ENCODE measurements around the gene CECR2. TPM values are rescaled to one million over a fixed set of nuclear protein-coding genes. Genes with fewer than 3 reads are reported as not detected.
"Not testable (repeated sequence)": the region's sequence is repeated elsewhere in the genome, so short reads cannot be mapped to it uniquely, and the experiment has no call there.

The CECR2 gene
- total RNA-seq, 1 donor from 2014 or later: 5.5 TPM

DNA sequence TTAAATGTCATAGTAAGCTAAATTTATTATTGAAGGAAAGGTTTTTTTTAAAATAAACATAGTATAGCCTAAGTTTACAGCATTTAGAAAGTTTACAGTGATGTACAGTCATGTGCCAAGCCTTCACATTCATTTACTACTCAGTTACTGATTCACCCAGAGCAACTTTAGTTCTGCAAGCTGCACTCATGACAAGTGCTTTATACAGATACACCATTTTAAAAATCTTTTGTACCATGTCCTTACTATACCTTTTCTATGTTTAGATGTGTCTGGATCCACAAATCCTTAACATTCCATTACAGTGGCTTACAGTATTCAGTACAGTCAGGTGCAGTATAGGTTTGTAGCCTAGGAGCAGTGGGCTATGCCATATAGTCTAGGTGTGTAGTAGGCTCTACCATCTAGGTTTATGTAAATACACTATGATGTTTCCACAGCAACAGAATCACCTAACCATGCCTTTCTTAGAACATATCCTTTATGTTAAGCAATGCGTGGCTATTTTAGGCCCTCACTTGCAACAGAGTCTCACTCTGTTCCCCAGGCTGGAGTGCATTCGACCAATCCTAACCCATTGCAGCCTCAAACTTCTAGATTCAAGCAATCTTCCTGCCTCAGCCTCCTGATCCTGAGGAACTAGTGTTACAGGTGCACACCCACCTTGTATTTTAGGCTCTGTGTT lies 114.6 kb downstream of the CECR2 start:
- ATAC-seq (ENCODE audit: poor library complexity) (peak; percentile 94), DNase-seq (no peak)
- intact Hi-C loops (cut with DNase I): loop anchor here (10.0 kb wide), 1 partner anchor 109 kb away; no protein-coding TSS in a partner anchor

DNA sequence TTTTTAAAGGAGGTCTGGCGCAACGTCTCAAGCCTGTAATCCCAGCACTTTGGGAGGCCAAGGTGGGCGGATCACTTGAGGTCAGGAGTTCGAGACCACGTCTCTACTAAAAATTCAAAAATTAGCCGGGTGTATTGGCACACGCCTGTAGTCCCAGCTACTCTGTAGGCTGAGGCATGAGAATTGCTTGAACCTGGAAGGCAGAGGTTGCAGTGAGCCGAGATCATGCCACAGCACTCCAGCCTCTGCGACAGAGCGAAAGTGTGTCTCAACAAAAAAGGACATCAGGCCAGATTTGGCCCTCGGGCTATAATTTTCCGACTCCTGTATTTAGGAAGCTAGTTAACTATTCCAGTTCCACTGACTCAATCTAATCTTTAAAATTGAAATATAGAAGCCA lies 115.3 kb downstream of the CECR2 start:
- peak; percentile 60 for ATAC-seq (ENCODE audit: poor library complexity)
- DNase-seq: no peak
- intact Hi-C loops (cut with DNase I): loop anchor here (10.0 kb wide), 1 partner anchor 110 kb away; no protein-coding TSS in a partner anchor

DNA sequence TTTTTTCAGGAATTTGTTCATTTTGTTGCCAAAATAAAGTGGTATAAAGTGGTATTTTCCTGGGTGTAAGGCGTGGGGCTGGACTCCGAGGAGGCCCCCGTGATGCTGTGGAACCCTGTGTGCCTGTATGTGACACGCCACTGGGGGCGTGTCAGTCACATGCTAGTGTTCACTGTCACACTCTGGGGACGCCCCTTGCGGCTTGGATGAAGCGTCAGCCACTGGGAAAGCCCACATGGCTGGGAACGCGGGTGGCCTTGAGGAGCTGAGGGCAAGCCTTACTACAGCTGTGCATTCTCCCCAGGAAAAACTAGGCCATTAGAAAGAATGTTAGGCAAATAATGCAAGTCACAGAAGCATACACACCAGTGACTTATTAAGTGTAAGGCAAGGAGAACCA lies 117.1 kb downstream of the CECR2 start:
- no peak for DNase-seq
- intact Hi-C loops (cut with DNase I): loop anchor here (10.0 kb wide), 1 partner anchor 112 kb away; no protein-coding TSS in a partner anchor
- ATAC-seq (ENCODE audit: poor library complexity): no peak

DNA sequence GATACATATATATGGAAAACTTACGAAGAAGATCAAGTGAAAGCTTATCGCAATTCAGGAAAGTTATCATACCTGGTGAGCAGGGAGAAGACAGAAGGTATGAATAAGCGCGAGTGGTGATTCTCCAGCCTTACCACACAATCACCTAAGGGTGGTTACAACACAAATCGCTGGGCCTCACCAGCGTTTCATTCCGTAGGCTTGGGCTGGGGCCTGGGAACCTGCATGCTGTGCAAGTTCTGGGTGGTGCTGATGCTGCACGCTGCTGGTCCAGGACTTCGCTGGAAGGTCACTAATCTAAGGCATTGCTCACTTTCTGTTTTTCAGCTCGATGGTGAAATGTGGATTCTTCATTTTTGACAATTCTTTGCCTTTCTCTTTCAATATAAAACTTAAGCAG lies 117.5 kb downstream of the CECR2 start:
- DNase-seq (no peak), ATAC-seq (ENCODE audit: poor library complexity) (no peak)
- intact Hi-C loops (cut with DNase I): loop anchor here (10.0 kb wide), 1 partner anchor 112 kb away; no protein-coding TSS in a partner anchor

DNA sequence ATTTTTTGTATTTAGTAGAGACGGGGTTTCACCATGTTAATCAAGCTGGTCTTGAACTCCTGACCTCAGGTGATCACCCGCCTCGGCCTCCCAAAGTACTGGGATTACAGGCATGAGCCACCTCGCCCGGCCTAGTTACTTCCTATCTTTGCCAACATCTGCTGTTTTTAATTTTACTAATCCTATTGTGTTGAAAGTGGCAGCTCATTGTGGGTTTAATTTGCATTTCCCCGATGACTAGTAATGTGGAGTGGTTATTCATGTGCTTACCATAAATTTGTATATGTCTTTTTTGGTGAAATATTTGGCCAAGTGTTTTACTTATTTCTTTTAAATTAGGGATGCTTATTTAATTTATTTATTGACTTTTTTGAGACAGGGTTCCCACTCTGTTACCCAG lies 119.8 kb downstream of the CECR2 start:
- no peak for ATAC-seq (ENCODE audit: poor library complexity)
- intact Hi-C loops (cut with DNase I): loop anchor here (10.0 kb wide), 1 partner anchor 114 kb away; no protein-coding TSS in a partner anchor
- DNase-seq: no peak

DNA sequence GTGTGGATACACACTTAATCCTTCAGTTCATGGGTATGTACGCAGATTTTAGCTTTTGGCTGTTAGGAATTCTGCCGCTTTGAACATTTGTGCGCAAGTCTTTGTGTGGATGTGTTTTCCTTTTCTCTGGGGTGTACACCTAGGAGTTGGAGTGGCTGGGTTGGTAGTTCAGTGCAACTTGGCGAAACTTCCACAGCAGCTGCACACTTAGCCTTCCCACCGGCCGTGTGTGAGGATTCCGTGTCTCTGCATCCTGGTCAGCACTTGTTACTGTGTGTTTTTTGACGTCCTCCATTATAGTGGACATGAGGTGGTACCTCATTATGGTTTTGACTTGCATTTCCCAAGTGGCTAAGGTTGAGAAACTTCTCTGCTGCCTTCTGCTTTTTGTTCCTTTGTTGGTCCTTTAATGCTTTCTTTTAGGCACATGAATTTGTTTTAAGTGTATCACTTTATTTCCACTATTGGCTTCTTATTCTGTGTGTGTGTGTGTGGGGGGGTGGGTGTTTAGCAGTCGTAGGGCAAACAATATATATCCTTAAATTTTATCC lies 121.9 kb downstream of the CECR2 start:
- intact Hi-C loops (cut with DNase I): no loop called here
- ATAC-seq (ENCODE audit: poor library complexity) (peak; percentile 11), DNase-seq (no peak)

DNA sequence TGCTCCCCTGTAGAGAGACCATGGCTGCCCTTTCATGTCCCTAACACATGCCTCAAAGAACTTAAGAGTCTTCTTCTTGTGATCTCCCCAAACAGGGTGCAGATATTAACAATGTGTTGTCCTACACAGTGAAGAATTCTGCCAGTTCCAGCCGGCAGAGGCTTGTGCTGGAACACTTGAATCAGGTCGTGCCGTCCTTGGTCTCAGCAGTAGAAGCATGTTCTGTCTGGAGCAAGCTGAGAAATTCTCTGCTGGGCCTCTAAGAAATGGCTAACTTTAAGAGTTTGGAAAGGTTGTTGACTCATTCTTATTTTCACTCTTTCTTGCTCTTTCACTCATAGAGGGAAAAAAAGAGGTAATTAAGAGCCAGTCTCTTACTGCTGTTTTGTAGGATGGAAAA lies 123.0 kb downstream of the CECR2 start:
- peak; percentile 50 for DNase-seq
- ATAC-seq (ENCODE audit: poor library complexity): peak; percentile 89
- intact Hi-C loops (cut with DNase I): no loop called here

DNA sequence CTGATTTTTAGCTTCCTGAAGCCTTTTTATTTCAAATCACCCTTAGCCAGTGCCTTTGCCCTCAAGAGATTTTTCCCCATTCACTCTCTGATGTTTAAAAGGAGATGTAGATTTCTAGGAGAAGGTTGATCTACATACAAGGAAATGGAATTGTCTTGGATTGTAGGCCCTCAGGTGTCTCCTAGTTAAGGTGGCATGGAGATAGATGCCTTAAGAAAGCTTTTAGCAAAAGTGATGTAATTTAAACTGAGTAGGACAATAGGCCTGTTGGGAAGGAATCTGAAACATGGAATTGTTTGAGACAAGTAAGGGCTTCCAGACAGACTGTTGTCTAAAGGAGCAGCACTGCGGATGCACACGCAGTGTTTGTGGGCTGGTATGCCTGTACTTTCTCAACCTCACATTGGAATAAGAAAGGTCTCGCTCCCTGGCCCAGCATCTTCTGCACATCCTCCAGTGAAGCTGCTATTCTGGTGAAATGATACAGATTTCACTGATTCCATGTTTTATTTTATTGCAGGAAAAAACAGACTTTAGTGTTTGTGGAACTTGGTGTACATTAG lies 124.2 kb downstream of the CECR2 start:
- DNase-seq: no peak
- no peak for ATAC-seq (ENCODE audit: poor library complexity)
- intact Hi-C loops (cut with DNase I): no loop called here

DNA sequence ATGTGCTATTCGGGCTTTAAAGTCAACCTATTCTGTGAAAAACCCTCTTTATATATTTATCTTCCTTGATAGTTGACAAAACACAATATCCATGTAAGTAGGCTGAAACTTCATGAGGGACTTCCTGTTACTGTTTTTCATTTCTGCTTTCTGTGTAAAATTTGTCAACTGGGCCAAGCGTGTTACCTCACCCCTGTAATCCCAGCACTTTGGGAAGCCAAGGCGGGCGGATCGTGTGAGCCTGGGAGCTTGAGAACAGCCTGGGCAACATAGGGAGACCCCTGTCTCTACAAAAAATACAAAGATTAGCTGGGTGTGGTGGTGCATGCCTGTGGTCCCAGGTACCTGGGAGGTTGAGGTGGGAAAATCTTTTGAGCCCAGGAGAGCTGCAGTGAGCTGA lies 127.6 kb downstream of the CECR2 start:
- DNase-seq: no peak
- intact Hi-C loops (cut with DNase I): no loop called here
- no peak for ATAC-seq (ENCODE audit: poor library complexity)

DNA sequence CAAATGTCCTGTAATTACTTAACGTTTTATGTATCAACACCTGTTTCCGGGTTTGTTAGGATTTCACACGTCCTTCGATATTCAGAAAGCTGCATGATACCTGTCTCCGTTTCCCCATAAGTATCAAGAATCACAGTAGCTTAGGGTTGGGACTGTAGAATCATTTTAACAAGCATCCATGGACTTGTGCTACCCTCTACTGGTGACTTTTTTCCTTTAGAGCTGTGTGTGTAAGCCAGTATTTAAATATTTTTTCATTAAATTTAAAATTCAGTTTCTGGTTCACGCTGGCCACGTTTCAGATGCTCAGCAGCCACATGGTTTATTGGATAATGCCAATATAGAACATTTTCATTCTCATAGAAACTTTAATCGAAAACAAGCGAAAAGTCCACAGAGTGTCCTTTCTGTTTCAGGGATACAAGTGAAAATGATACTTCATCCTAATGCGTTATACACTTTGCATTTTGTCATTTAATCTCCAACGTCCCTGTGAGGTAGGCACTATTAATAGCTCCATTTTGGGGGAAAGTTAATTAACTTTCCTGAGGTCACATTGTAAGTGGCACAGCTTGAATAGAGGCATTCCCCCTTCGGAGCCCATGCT lies 132.5 kb downstream of the CECR2 start:
- peak; percentile 93 for ATAC-seq (ENCODE audit: poor library complexity)
- intact Hi-C loops (cut with DNase I): loop anchor here (5.0 to 10.0 kb wide), 4 partner anchors 134 to 417 kb away; partner anchors contain the start of genes CECR2 and IL17RA
- no peak for DNase-seq

DNA sequence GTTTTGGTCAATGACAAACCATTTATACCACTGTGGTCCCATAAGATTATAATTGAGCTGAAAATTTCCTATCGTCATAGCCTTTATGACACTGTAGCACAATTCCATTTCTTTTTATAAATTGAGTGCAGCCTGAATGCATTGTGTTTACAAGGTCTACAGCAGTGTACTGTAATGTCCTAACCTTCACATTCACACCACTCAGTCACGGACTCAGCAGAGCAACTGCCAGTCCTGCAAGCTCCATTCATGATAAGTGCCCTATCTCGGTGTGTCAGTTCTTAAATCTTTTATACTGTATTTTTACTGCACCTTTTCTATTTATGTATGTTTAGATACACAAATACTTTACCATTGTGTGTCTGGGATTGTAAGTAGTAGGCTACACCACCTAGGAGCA lies 138.8 kb downstream of the CECR2 start:
- intact Hi-C loops (cut with DNase I): loop anchor here (10.0 kb wide), 2 partner anchors 333 to 423 kb away; partner anchors contain the start of gene IL17RA

DNA sequence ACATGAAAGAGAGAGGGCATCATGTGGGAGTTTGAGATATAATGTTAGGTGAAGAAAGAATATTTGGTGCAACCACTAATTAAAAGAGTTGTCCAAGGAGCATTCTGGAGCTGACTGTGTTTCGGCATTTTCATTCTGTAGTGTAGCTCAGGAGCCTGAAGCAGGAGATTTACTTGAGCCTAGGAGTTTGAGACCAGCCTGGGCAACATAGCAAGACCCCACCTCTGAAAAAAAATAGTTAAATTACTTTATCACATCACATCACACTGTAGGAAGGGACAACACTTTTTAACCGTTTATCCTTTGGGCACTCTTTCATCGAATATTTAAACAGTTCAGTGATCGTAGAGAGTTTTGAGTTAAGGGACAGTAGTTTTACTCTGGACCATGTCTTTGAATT lies 143.7 kb downstream of the CECR2 start:
- ATAC-seq (ENCODE audit: poor library complexity) (no peak), DNase-seq (no peak)
- intact Hi-C loops (cut with DNase I): no loop called here

More for the DNA sequence above, 138.8 kb downstream of the CECR2 start:
- DNase-seq: no peak
- ATAC-seq (ENCODE audit: poor library complexity): peak; percentile 62

DNA sequence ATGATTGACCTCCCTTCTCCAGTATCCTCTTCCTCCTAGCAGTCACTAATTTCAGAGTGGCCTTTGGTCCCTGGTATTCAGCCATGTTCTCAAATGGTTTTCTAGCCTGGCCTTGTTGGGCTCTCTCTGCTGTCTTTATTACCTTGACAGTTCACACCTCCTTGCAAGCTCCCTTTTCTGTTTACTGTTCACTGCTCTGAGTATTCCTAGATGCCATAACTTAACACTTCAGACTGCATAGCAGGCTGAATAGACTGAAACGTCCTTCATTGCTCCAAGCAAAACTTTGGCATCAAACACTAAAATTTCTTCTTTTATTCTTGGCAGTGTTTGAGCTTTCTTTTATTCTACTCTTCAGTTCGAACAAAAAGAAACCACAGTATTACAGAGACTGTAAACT lies 144.4 kb downstream of the CECR2 start:
- ATAC-seq (ENCODE audit: poor library complexity): peak; percentile 60
- DNase-seq: no peak
- intact Hi-C loops (cut with DNase I): no loop called here

DNA sequence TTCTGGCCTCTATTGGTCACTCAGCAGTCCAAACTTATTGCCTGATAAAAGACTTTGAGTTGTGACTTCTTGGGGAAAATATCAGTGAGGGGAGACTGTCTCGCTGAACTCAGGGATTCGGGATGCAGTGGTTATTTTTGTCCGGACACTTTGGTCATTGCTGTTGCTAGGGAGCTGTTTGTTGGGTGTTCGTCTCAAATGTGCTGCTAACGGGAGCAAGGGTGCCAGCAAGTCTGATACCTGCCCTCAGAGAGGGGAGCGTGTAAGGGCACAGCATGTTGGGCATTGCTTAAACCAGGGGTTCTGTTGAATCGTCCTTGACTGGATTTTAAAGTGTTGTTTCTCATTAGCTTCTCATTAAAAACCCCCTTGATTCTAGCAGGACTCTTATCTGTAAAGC lies 144.8 kb downstream of the CECR2 start:
- DNase-seq: peak; percentile 48
- peak; percentile 88 for ATAC-seq (ENCODE audit: poor library complexity)
- intact Hi-C loops (cut with DNase I): no loop called here

DNA sequence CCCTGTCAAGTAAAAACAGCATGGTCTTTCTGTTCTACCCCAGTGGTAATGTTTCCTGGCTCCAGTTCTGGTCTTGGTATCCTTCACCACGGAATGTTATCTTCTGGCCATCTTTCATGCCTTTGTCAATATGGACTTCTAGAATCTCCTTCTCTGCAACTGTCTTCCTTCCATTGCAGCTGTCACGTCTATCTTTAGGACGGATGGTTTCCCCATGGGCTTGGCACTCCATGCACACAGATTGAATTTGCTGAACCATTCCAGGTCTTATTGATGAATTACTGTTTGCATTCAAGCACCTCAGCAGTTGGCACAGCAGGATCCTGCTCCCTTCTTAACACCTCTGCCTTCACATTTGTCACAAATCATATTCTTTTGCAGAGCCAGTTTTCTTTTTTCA lies 149.1 kb downstream of the CECR2 start:
- no peak for ATAC-seq (ENCODE audit: poor library complexity)
- DNase-seq: no peak
- intact Hi-C loops (cut with DNase I): no loop called here

DNA sequence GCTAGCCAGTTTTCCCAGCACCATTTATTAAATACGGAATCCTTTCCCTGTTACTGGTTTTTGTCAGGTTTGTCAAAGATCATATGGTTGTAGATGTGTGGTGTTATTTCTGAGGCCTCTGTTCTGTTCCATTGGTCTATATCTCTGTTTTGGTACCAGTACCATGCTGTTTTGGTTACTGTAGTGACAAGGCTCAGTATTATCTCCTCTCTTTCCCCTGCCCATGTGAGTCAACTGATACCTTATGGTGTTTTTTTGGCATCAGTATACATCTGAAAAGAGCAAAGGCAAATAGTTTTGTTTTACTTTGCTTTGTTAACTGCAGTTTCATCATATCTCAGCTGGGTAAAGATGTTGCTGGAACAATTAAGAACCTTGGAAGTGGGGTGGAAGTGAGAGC lies 152.7 kb downstream of the CECR2 start:
- ATAC-seq (ENCODE audit: poor library complexity): peak; percentile 40
- DNase-seq; intact Hi-C loops (cut with DNase I): not testable (repeated sequence)

DNA sequence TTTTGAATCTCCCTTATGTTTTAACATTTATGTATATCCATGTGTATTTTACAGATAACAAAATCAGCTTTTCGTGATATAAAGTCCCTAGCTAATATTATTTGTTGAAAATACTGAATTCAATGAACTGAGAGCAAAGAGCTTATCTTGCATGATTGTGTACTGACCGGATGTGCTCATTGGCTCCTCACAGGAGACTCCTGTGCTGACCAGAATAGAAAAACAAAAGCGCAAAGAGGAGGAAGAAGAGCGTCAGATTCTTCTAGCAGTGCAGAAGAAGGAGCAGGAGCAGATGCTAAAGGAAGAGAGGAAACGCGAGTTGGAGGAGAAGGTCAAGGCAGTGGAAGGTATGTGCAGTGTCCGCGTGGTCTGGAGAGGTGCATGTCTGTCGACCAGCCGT lies 154.7 kb downstream of the CECR2 start:
- DNase-seq: no peak
- ATAC-seq (ENCODE audit: poor library complexity): no peak
- intact Hi-C loops (cut with DNase I): no loop called here

DNA sequence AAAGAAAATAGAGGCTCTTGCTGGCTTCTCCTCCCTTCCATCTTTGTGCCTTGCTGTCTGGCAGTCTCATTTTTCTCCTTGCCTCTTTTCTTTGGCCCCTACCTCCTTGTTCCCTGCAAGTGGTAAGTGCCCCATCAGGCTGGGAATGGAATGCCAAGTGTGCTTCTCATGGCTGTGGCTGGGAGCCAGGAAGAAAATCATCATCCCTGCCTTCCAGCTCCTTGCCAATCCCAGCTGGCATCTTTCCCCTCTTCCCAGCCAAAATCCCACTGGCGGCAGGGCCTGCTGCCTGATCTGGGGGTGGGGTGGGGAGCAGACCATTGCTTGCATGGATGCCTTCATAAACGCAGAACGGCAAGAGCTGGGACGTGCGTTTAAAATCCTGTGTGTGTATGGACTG lies 167.0 kb downstream of the CECR2 start:
- intact Hi-C loops (cut with DNase I): no loop called here
- ATAC-seq (ENCODE audit: poor library complexity): no peak

DNA sequence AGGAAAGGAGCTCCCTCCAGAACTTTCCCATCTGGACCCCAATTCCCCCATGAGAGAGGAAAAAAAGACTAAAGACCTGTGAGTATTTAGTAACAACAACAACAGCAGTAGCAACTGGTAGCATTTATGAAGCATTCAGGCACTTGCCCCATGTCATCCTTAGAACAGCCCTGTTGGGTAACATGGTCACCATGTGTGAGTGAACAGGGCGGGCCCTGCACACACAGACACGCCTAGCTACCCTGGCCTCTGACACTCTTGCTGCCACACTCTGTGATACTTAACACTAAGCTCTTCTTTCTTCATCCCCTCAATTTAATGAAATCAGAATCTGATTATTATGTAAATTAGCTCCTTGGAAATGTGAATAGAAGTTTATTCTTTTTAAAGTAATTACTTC lies 167.9 kb downstream of the CECR2 start:
- no peak for ATAC-seq (ENCODE audit: poor library complexity)
- no peak for DNase-seq
- intact Hi-C loops (cut with DNase I): no loop called here

More for the DNA sequence above, 167.0 kb downstream of the CECR2 start:
- DNase-seq: no peak

DNA sequence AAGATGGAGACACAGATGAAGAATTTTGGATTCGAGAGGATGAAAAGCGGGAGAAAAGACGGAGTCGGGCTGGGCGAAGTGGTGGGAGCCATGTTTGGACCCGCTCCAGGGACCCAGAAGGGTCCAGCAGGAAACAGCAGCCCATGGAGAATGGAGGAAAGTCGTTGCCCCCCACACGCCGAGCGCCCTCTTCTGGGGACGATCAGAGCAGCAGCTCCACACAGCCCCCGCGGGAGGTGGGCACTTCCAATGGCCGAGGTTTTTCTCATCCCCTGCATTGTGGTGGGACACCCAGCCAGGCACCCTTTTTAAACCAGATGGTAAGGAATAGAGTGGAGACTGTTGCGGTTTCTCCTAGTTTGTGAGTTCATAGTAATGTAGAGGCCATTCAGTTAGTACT lies 171.2 kb downstream of the CECR2 start:
- ATAC-seq (ENCODE audit: poor library complexity): no peak
- intact Hi-C loops (cut with DNase I): no loop called here
- DNase-seq: no peak

Data from Right ventricle myocardium superior (tissue), 1 donor.